ENCODE measurements around the gene NEDD4. TPM values are rescaled to one million over a fixed set of nuclear protein-coding genes. Genes with fewer than 3 reads are reported as not detected.

Gene NEDD4
- total and polyA plus RNA-seq, 2 of the 4 experiments (the other 2 are of a cell fraction): 27.4 to 80.7 TPM

DNA sequence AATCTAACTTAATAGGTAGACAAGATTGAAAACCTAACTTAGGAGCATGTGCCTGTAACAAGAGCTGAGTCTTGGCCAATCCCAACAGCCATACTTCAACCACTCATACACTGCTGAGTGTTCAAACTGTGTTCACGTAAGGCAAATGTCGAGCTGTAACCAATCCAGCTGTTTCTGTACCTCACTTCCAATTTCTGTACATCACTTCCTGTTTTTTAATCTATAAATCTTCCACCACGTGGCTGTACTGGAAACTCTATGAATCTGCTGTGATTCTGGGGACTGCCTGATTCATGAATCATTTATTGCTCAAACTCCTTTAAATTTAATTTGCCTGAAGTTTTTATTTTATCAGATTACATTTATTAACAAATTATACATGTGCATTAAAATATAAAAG is 44.6 kb upstream of the NEDD4 start:
- Histone ChIP-seq H2AFZ (replicated peaks; ENCODE audit: low read length, poor library complexity) (no peak overlapping the region), H2BK15ac (ENCODE audit: low read depth, low read length) (peak overlapping the region; percentile 84; the same call in 2 of the 3 replicates), H3K9ac (ENCODE audit: low read depth, low read length) (no peak overlapping the region), H2AK5ac (ENCODE audit: low read depth, low read length) (no peak overlapping the region), H3K27ac (ENCODE audit: insufficient read depth, low read length) (no peak overlapping the region), H3K18ac (ENCODE audit: low read depth, low read length) (peak overlapping the region; percentile 60; the same call in 1 of the 2 replicates), H2AK9ac (replicated peaks; ENCODE audit: low read depth, low read length, poor library complexity) (no peak overlapping the region), H3K79me1 (ENCODE audit: low read depth in 1 of 2, low read length in 2 of 2) (no peaks in the 10 kb centered on the region), H3K4ac (ENCODE audit: low read depth, low read length) (peak overlapping the region; percentile 60; the same call in 1 of the 2 replicates), H3K9me3 (ENCODE audit: control insufficient read depth, insufficient read depth, low read length) (no peaks in the 10 kb centered on the region), H3K9me1 (ENCODE audit: insufficient read depth, low read length) (peaks cover 18% of the 10 kb centered on the region), H3K4me3 (ENCODE audit: insufficient read depth, low read depth, low read length) (no peak overlapping the region), H4K91ac (ENCODE audit: insufficient read depth, low read depth, low read length) (no peak overlapping the region), H2BK120ac (ENCODE audit: low read depth, low read length) (peak overlapping the region; percentile 81; the same call in 1 of the 2 replicates), H3K23ac (ENCODE audit: low read depth, low read length) (no peak overlapping the region), H2BK5ac (ENCODE audit: low read depth, low read length, poor library complexity, severe bottlenecking) (no peak overlapping the region), H3K4me2 (ENCODE audit: low read depth, low read length) (no peak overlapping the region), H3K4me1 (ENCODE audit: control insufficient read depth, insufficient read depth, low read length) (peaks cover 16% of the 10 kb centered on the region), H4K5ac (ENCODE audit: low read depth, low read length) (no peak overlapping the region), H4K8ac (ENCODE audit: low read depth in 2 of 2, low read length in 2 of 2) (peak overlapping the region; percentile 30 to 87; a peak in 3 of 4 replicates), H3K56ac (ENCODE audit: extremely low read depth, insufficient read depth, low read length) (no peak overlapping the region), H3K14ac (replicated peaks; ENCODE audit: low read depth, low read length) (peak overlapping the region; percentile 70; the same call in 1 of the 2 replicates), H2BK20ac (ENCODE audit: low read depth, low read length) (peak overlapping the region; percentile 87), H4K20me1 (ENCODE audit: insufficient read depth, low read length) (no peaks in the 10 kb centered on the region), H3K27me3 (ENCODE audit: control insufficient read depth, insufficient read depth, low read length) (no peaks in the 10 kb centered on the region), H3K36me3 (ENCODE audit: control insufficient read depth, insufficient read depth, low read length) (no peaks in the 10 kb centered on the region)
- POLR2A ChIA-PET (ENCODE audit: unreplicated experiment): no interaction called here
- DNase-seq (peak; percentile 67), ATAC-seq (ENCODE audit: low read depth) (no peak)
- CTCF ChIA-PET: interaction anchor here (1.2 kb wide), 1 partner anchor 20 kb away, joined by 4 read pairs; no protein-coding TSS in a partner anchor
- peak; percentile 52; the same call in 1 of the 2 replicates for TF ChIP-seq USF2 (IDR thresholded peaks at IDR 0.05; ENCODE audit: low read depth, low read length)
- no peak for TF ChIP-seq ELK1 (IDR thresholded peaks at IDR 0.05; ENCODE audit: borderline replicate concordance, low read depth, low read length)
- TF ChIP-seq CTCF (conservative IDR thresholded peaks at IDR 0.05; ENCODE audit: low read depth, low read length): no peak
- no TSS peak for BruUV-seq (replicated peaks)
- intact Hi-C loops (cut with micrococcal nuclease) (no loop called here), dilution Hi-C loops (cut with HindIII; ENCODE audit: low sequenced_read_pairs, unreplicated experiment) (no loop called here), in situ Hi-C loops (cut with MboI; ENCODE audit: low sequenced_read_pairs) (no loop called here)
- 45% methylated on average over 2 of the region's 3 CpGs; no CpG with 5 or more reads in 1 of the 2 experiments for whole genome bisulfite sequencing, 2 experiments (ENCODE audit: extremely low coverage in 2 of 2, insufficient read length in 1 of 2)

Data from IMR-90 (cell line).